SK-N-SH (cell line): ENCODE results near the gene GPR158. TPM values are rescaled to one million over a fixed set of nuclear protein-coding genes. Genes with fewer than 3 reads are reported as not detected.

Source experiments
- CTCF ChIA-PET: fragments of 300-600, 350-600 bp; formaldehyde crosslinking; extraction: SDS; loops from one replicate; lab custom pipeline; 2021; lab: Yijun Ruan, JAX
- POLR2A ChIA-PET: fragments of 350-600 bp; sonication (Branson Sonifier 250); formaldehyde crosslinking; extraction: SDS; loops from one replicate; lab custom pipeline; 2020; ENCODE audit warnings: antibody characterized with exemption, inconsistent platforms; lab: Yijun Ruan, JAX
- DNase-seq: peaks from one replicate; pipeline ENCODE4 v3.0.0; 2012
- H2AFZ ChIP-seq: fragments of 200-600 bp; sonication (generic); 2 replicates; pipeline ENCODE4 v1.8.1; 2016; ENCODE audit warnings: antibody characterized with exemption, mild to moderate bottlenecking, low read depth
- H3F3A ChIP-seq: fragments of 200-600 bp; sonication (generic); replicated peaks from 2 replicates; pipeline ENCODE3; 2016; ENCODE audit warnings: antibody characterized with exemption, mild to moderate bottlenecking; ENCODE audit not compliant: insufficient read depth
- H3K27ac ChIP-seq, 2 experiments: fragments of 200-500 bp in 1 of 2; fragments of 200-600 bp in 1 of 2; sonication (Bioruptor generic) in 1 of 2; sonication (generic), shearing (Covaris generic) in 1 of 2; 2 replicates each; pipeline versions ENCODE4 v1.5.1 to v1.6.1; 2014 to 2016; ENCODE audit warnings: low read depth in 2 of 2, inconsistent platforms in 1 of 2, low read length in 1 of 2, mild to moderate bottlenecking in 1 of 2, mixed read lengths in 1 of 2
- H3K27me3 ChIP-seq: fragments of 200-600 bp; sonication (generic), shearing (Covaris generic); 2 replicates; pipeline ENCODE4 v1.6.1; 2016; ENCODE audit warnings: mixed run types; ENCODE audit not compliant: insufficient read depth
- H3K36me3 ChIP-seq, 2 experiments: fragments of 200-500 bp in 1 of 2; fragments of 200-600 bp in 1 of 2; sonication (Bioruptor generic) in 1 of 2; sonication (generic) in 1 of 2; replicated peaks in 1 of 2; 2 replicates each; pipeline versions ENCODE3 to v1.5.1; 2014 to 2016; ENCODE audit warnings: low read length in 1 of 2, mild to moderate bottlenecking in 1 of 2; ENCODE audit not compliant: insufficient read depth in 2 of 2, control insufficient read depth in 1 of 2
- H3K4me1 ChIP-seq, 2 experiments: fragments of 200-500 bp in 1 of 2; fragments of 200-600 bp in 1 of 2; sonication (Bioruptor generic) in 1 of 2; sonication (generic), shearing (Covaris generic) in 1 of 2; 2 replicates each; pipeline versions ENCODE4 v1.5.1 to v1.6.1; 2014 to 2016; ENCODE audit warnings: low read depth in 1 of 2, low read length in 1 of 2, mixed run types in 1 of 2; ENCODE audit not compliant: insufficient read depth in 2 of 2, control insufficient read depth in 1 of 2
- H3K4me2 ChIP-seq: fragments of 200-600 bp; sonication (generic), shearing (Covaris generic); 2 replicates; pipeline ENCODE4 v1.6.1; 2017; ENCODE audit warnings: mixed run types
- H3K4me3 ChIP-seq, 2 experiments: fragments of 200-500 bp in 1 of 2; fragments of 200-600 bp in 1 of 2; sonication (Bioruptor generic) in 1 of 2; sonication (generic), shearing (Covaris generic) in 1 of 2; 2 replicates each; pipeline versions ENCODE4 v1.5.1 to v1.8.1; 2014 to 2016; ENCODE audit warnings: low read depth in 2 of 2, inconsistent platforms in 1 of 2, low read length in 1 of 2, mild to moderate bottlenecking in 1 of 2, mixed read lengths in 1 of 2, moderate library complexity in 1 of 2
- H3K79me2 ChIP-seq: fragments of 200-600 bp; sonication (generic); 2 replicates; pipeline ENCODE4 v1.8.1; 2017; ENCODE audit warnings: mild to moderate bottlenecking; ENCODE audit not compliant: insufficient read depth
- H3K9ac ChIP-seq: fragments of 200-600 bp; sonication (generic); 2 replicates; pipeline ENCODE4 v1.6.1; 2017; ENCODE audit warnings: mixed run types
- H3K9me2 ChIP-seq: fragments of 200-600 bp; sonication (generic); 2 replicates; pipeline ENCODE4 v1.6.1; 2017; ENCODE audit warnings: mixed run types
- H3K9me3 ChIP-seq: fragments of 200-600 bp; sonication (generic); 2 replicates; pipeline ENCODE4 v1.6.1; 2017; ENCODE audit warnings: mixed run types, mild to moderate bottlenecking, moderate library complexity
- H4K20me1 ChIP-seq: fragments of 200-600 bp; sonication (generic); 2 replicates; pipeline ENCODE4 v1.6.1; 2017; ENCODE audit warnings: mild to moderate bottlenecking, mixed run types; ENCODE audit not compliant: insufficient read depth
- FOSL2 ChIP-seq: IDR thresholded peaks from 2 replicates; pipeline ENCODE4 v1.4.0; 2012; ENCODE audit warnings: low read depth, mild to moderate bottlenecking, moderate library complexity, borderline replicate concordance
- TAF1 ChIP-seq: IDR thresholded peaks from 2 replicates; pipeline ENCODE4 v1.6.1; 2012; ENCODE audit warnings: low read depth, mild to moderate bottlenecking, low read length, moderate library complexity, borderline replicate concordance
- USF2 ChIP-seq: fragments of 150-350 bp; IDR thresholded peaks from 2 replicates; pipeline ENCODE4 v1.6.1; 2017; ENCODE audit warnings: antibody characterized with exemption, low read length, low read depth, borderline replicate concordance
- ZBTB33 ChIP-seq: IDR thresholded peaks from 2 replicates; pipeline ENCODE4 v1.4.0; 2012; ENCODE audit warnings: low read depth, borderline replicate concordance
- WGBS: methylation state at CpG from one replicate; pipeline ENCODE4 v1.1.6; 2017; ENCODE audit warnings: low lambda C conversion rate; 5-methylcytosine and 5-hydroxymethylcytosine counted together
- polyA plus RNA-seq, 3 experiments: library from polyadenylated mRNA; depleted of rRNA; stranded (reverse); fragments of >200 nt; gene quantifications; 2 replicates each; pipeline ENCODE4 v1.2.3, GENCODE V29; 2012
- TF ChIP-seq, protein P1 (sequence below): fragments of 200-600 bp; sonication (generic); IDR thresholded peaks from 2 replicates; pipeline ENCODE4 v1.6.1; 2017; ENCODE audit warnings: antibody characterized with exemption, mild to moderate bottlenecking, moderate library complexity
- TF ChIP-seq, protein P2 (sequence below): IDR thresholded peaks from 2 replicates; pipeline ENCODE4 v1.4.0; 2012; ENCODE audit warnings: low read depth

GPR158 gene
- polyA plus RNA-seq, 1 of the 3 experiments (the other 2 are of a cell fraction) = not detected

GRCh38 chr10:25177093-25177753, 2.4 kb downstream of the GPR158 start (continued):
- TF ChIP-seq, protein P1, sequence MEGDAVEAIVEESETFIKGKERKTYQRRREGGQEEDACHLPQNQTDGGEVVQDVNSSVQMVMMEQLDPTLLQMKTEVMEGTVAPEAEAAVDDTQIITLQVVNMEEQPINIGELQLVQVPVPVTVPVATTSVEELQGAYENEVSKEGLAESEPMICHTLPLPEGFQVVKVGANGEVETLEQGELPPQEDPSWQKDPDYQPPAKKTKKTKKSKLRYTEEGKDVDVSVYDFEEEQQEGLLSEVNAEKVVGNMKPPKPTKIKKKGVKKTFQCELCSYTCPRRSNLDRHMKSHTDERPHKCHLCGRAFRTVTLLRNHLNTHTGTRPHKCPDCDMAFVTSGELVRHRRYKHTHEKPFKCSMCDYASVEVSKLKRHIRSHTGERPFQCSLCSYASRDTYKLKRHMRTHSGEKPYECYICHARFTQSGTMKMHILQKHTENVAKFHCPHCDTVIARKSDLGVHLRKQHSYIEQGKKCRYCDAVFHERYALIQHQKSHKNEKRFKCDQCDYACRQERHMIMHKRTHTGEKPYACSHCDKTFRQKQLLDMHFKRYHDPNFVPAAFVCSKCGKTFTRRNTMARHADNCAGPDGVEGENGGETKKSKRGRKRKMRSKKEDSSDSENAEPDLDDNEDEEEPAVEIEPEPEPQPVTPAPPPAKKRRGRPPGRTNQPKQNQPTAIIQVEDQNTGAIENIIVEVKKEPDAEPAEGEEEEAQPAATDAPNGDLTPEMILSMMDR = no peak
- no peak for TF ChIP-seq FOSL2
- TF ChIP-seq USF2 = no peak
- TF ChIP-seq, protein P2, sequence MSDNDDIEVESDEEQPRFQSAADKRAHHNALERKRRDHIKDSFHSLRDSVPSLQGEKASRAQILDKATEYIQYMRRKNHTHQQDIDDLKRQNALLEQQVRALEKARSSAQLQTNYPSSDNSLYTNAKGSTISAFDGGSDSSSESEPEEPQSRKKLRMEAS = no peak

DNA sequence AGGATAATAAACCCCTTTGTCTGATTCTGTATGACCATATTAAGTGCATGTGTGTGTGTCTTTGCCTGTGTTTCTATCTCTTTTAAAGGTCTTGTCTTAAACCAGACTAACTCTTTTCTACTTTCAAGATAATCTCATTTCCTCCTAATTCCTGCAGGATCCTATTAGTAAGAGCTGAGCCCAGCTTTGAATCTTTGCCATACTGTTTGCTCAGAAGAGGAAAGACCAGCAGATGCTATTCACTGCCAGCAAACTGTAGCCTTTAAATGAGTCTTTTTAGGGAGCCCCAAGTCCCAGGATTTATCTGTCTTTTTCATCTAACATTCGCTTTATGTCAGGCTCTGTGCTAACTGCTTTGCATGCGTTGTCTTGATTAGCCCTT, 2.9 kb downstream of the GPR158 start:
- no peak for DNase-seq
- H3K79me2 ChIP-seq = no peaks in the 10 kb centered on the region

More for the DNA sequence above, 2.9 kb downstream of the GPR158 start:
- WGBS = 23% methylated on average over 2 of the region's 2 CpGs
- Histone ChIP-seq H3K27ac (no peak overlapping the region), H3K4me2 (no peak overlapping the region), H4K20me1 (no peaks in the 10 kb centered on the region), H3K36me3 (no peaks in the 10 kb centered on the region), H3K27me3 (peaks cover 22% of the 10 kb centered on the region), H3K4me3 (no peak overlapping the region), H2AFZ (no peak overlapping the region), H3F3A (no peaks in the 10 kb centered on the region), H3K9ac (no peak overlapping the region)
- CTCF ChIA-PET = interaction anchor here (1.4 kb wide), 1 partner anchor 64 kb away, joined by 5 read pairs; no protein-coding TSS in a partner anchor
- POLR2A ChIA-PET = interaction anchor here (0.6 kb wide), 1 partner anchor 534 kb away, joined by 3 read pairs; no protein-coding TSS in a partner anchor
- TF ChIP-seq ZBTB33 (no peak), FOSL2 (no peak), TAF1 (no peak)
- TF ChIP-seq, protein P2 = no peak
- TF ChIP-seq, all 33 proteins: peak for 0
- Histone ChIP-seq H3K9me3 (no peaks in the 10 kb centered on the region), H3K9me2 (no peaks in the 10 kb centered on the region), H3K4me1 (peaks cover 0 to 13% of the 10 kb centered on the region in 2 experiments; a peak in 1 of 4 replicates)
